Astrocyte of the spinal cord (primary cell): Measurements from ENCODE around the gene AHSA1.
A peak's percentile ranks its signal among the peaks of the same experiment; 100 is the strongest.

Source experiments
- DNase-seq: peaks from one replicate; pipeline ENCODE4 v3.0.0; 2011; ENCODE audit warnings: low read depth, low spot score
- H3K4me3 ChIP-seq: 2 replicates; pipeline ENCODE4 v1.5.1; 2011; ENCODE audit warnings: low read depth, mild to moderate bottlenecking, low read length, moderate library complexity
- CTCF ChIP-seq: IDR thresholded peaks from 2 replicates; pipeline ENCODE4 v1.5.1; 2012; ENCODE audit warnings: low read depth, mild to moderate bottlenecking, low read length, inconsistent platforms
- in situ Hi-C: cut with HindIII; loops from 2 replicates; pipeline ENCODE4 v1.10.0; 2017; ENCODE audit warnings: low sequenced_read_pairs

AHSA1 gene

GRCh38 chr14:77455966-77456640, 1.8 kb upstream of the AHSA1 start:
- in situ Hi-C loops = no loop called here
- DNase-seq = no peak
- no peak overlapping the region for H3K4me3 ChIP-seq
- no peak for TF ChIP-seq CTCF

- peak overlapping the region; percentile 99 for H3K4me3 ChIP-seq
- no peak for TF ChIP-seq CTCF
- in situ Hi-C loops = no loop called here
- DNase-seq = no peak
Observed at GRCh38 chr14:77457115-77457521, 775 bp upstream of the AHSA1 start.

- in situ Hi-C loops = no loop called here
- peak overlapping the region; percentile 99 for H3K4me3 ChIP-seq
- TF ChIP-seq CTCF = no peak
- DNase-seq = peak; percentile 9
Observed at GRCh38 chr14:77458249-77458950, 507 bp downstream of the AHSA1 start.

GRCh38 chr14:77459072-77459723, 1.3 kb downstream of the AHSA1 start:
- in situ Hi-C loops = no loop called here
- peak overlapping the region; percentile 99 for H3K4me3 ChIP-seq
- DNase-seq = peak; percentile 81
- TF ChIP-seq CTCF = peak; percentile 81

- no peak for DNase-seq
- TF ChIP-seq CTCF = no peak
- in situ Hi-C loops = no loop called here
- H3K4me3 ChIP-seq = no peak overlapping the region
Observed at GRCh38 chr14:77467801-77468200, 9.9 kb downstream of the AHSA1 start.

- DNase-seq = no peak
- no peak overlapping the region for H3K4me3 ChIP-seq
- in situ Hi-C loops = no loop called here
- no peak for TF ChIP-seq CTCF
Observed at GRCh38 chr14:77469067-77469505, 11.2 kb downstream of the AHSA1 start.
